PFSK-1 (cell line): ENCODE results near the gene EDARADD.

Experiments
- POLR2AphosphoS5 ChIP-seq: IDR thresholded peaks from 2 replicates; pipeline ENCODE4 v1.6.1; 2012; ENCODE audit warnings: low read depth, mild to moderate bottlenecking, control low read depth, low read length, moderate library complexity
- REST ChIP-seq, 2 experiments: IDR thresholded peaks; 2 replicates each; pipeline versions ENCODE4 v1.6.1 to v1.8.0; 2011 to 2012; ENCODE audit warnings: low read depth in 2 of 2, low read length in 2 of 2, control low read depth in 1 of 2, inconsistent platforms in 1 of 2, mild to moderate bottlenecking in 1 of 2, moderate library complexity in 1 of 2; ENCODE audit not compliant: insufficient read depth in 1 of 2

- TF ChIP-seq POLR2AphosphoS5 (no peak), REST (IDR thresholded peaks at IDR 0.05; ENCODE audit: insufficient read depth in 1 of 2, low read depth in 2 of 2, low read length in 2 of 2) (no peak)
Measured at GRCh38 chr1:236363237-236363636, 30.8 kb upstream of the EDARADD start.
